Heart left ventricle (tissue), 13 donors: ENCODE results near the gene FCN1.

ENCODE experiments used
- POLR2A ChIP-seq, 2 donors: fragments of 450-650 bp; IDR thresholded peaks; one replicate each; pipeline ENCODE4 v1.6.1; 2017; ENCODE audit warnings: antibody characterized with exemption in 2 of 2, mild to moderate bottlenecking in 2 of 2, moderate library complexity in 2 of 2
- TF ChIP-seq, protein P1 (sequence below), 12 donors: fragments of 200-600 bp; sonication (generic) in 4 of 12; IDR thresholded peaks; one replicate each; pipeline versions ENCODE4 v1.5.0 to v1.8.0; 2018 to 2022; ENCODE audit warnings: antibody characterized with exemption in 12 of 12, mild to moderate bottlenecking in 5 of 12
- donor health status: ischemic (EF 13 %, LVEDD 7.1; RV severe dilation, severe dysfunction).
- donor health status: DM: no; HTN: yes; CAD: no.
- donor health status: DM: no; HTN: no; CAD: no.
- donor health status: ischemic (EF 25% LVEDD 6.9; RV normal size, moderate dysfunction).
- donor health status: ischemic (EF 25% LVEDD 5.7; RV mildly dilated, moderate dysfunction).
- donor health status: ischemic (EF 35%, LVEDD 5.7; RV mildly dilated, moderate dysfunction).
- donor health status: nonischemic (EF 11% LVEDD 7.7; RV severe dilation, severe dysfunction).
- donor health status: DM: yes; HTN: yes; CAD: no.
- donor health status: PGD.
- donor health status: ischemic (EF 29% LVEDD 5.4; RV normal size, mild dysfunction).
- donor health status: nonischemic (EF 23%, LVEDD 6.1; RV moderate dilation, normal function).

DNA sequence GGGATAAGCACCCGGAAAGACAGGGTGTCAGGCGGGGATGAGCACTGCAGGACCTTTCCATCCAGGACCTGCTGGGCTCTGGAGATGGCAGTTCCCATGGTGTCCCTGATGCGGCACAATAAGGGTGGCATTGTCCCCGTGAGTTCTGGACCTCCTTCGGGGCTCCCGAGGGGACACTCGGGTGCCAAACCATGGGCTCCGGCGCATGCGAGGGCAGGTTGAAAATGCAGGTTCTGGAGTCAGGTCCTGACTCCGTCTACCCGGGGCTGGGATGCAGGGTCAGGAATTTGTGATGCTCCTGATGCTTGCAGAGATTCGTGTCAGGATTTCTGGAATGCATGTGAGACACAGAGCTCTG is 36.4 kb downstream of the FCN1 start:
- TF ChIP-seq, protein P1, sequence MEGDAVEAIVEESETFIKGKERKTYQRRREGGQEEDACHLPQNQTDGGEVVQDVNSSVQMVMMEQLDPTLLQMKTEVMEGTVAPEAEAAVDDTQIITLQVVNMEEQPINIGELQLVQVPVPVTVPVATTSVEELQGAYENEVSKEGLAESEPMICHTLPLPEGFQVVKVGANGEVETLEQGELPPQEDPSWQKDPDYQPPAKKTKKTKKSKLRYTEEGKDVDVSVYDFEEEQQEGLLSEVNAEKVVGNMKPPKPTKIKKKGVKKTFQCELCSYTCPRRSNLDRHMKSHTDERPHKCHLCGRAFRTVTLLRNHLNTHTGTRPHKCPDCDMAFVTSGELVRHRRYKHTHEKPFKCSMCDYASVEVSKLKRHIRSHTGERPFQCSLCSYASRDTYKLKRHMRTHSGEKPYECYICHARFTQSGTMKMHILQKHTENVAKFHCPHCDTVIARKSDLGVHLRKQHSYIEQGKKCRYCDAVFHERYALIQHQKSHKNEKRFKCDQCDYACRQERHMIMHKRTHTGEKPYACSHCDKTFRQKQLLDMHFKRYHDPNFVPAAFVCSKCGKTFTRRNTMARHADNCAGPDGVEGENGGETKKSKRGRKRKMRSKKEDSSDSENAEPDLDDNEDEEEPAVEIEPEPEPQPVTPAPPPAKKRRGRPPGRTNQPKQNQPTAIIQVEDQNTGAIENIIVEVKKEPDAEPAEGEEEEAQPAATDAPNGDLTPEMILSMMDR (IDR thresholded peaks at IDR 0.05), result no peak
- no peak for TF ChIP-seq POLR2A (IDR thresholded peaks at IDR 0.05)
